ENCODE measurements around the gene ANKS1A. TPM values are rescaled to one million over a fixed set of nuclear protein-coding genes. Genes with fewer than 3 reads are reported as not detected.

ANKS1A gene
- total and polyA plus RNA-seq, 2 experiments from 2014 or later, result 12.1 to 31.9 TPM

GRCh38 chr6:34891296-34891695 lies 2.2 kb downstream of the ANKS1A start:
- no peaks in the 10 kb centered on the region for H3K36me3 ChIP-seq (ENCODE audit: insufficient read depth)
- Mint-ChIP-seq H3K9me3 (no peaks in the 10 kb centered on the region), H3K36me3 (ENCODE audit: low read depth) (peaks cover 3% of the 10 kb centered on the region; the same call in 2 of the 3 replicates), H3K27ac (no peak overlapping the region), H3K4me1 (peaks cover 19% of the 10 kb centered on the region), H3K4me3 (peak overlapping the region; percentile 51), H3K27me3 (ENCODE audit: insufficient read depth, low read depth, poor library complexity) (peaks cover 9% of the 10 kb centered on the region)
- peaks cover 20% of the 10 kb centered on the region for H4K20me1 ChIP-seq (replicated peaks; ENCODE audit: insufficient read depth)
- H2AFZ ChIP-seq, result no peak overlapping the region
- ATAC-seq, result no peak
- no peaks in the 10 kb centered on the region for H3F3A ChIP-seq (replicated peaks; ENCODE audit: low read depth)
- H3K27ac ChIP-seq (ENCODE audit: low read depth), result no peak overlapping the region
- H3K4me1 ChIP-seq (ENCODE audit: insufficient read depth), result peaks cover 9% of the 10 kb centered on the region
- no peaks in the 10 kb centered on the region for H3K9me2 ChIP-seq (ENCODE audit: insufficient read depth)
- no peak overlapping the region for H3K4me3 ChIP-seq
- H3K27me3 ChIP-seq (ENCODE audit: insufficient read depth), result no peaks in the 10 kb centered on the region
- DNase-seq (ENCODE audit: low spot score), result no peak
- TF ChIP-seq ETS1 (IDR thresholded peaks at IDR 0.05) (no peak), ZNF462 (CRISPR knock-in tag; IDR thresholded peaks at IDR 0.05) (no peak), NANOG (IDR thresholded peaks at IDR 0.05; ENCODE audit: borderline replicate concordance) (no peak), POLR2AphosphoS5 (IDR thresholded peaks at IDR 0.05; ENCODE audit: low read depth) (no peak), REST (IDR thresholded peaks at IDR 0.05; ENCODE audit: unreplicated experiment) (no peak), CTCF (conservative IDR thresholded peaks at IDR 0.05; ENCODE audit: low read depth in 2 of 2) (no peak), ZNF114 (CRISPR knock-in tag; IDR thresholded peaks at IDR 0.05) (no peak), CREB1 (CRISPR knock-in tag; IDR thresholded peaks at IDR 0.05; ENCODE audit: low read depth) (no peak), EZH2 (IDR thresholded peaks at IDR 0.05; ENCODE audit: low read depth, unreplicated experiment) (no peak), EZH2phosphoT487 (IDR thresholded peaks at IDR 0.05; ENCODE audit: unreplicated experiment) (no peak), ZNF331 (CRISPR knock-in tag; IDR thresholded peaks at IDR 0.05; ENCODE audit: low read depth) (no peak)
- peaks cover 82% of the 10 kb centered on the region for H3K79me2 ChIP-seq (replicated peaks; ENCODE audit: insufficient read depth)
- no peak overlapping the region for H3K4me2 ChIP-seq

Data from GM23338 (cell line).